ENCODE measurements around the gene PNKP. TPM values are rescaled to one million over a fixed set of nuclear protein-coding genes. Genes with fewer than 3 reads are reported as not detected.

The PNKP gene
- total RNA-seq, 4 donors from 2014 or later, result 14.9 to 43.4 (median 21.1) TPM

- peak within 1 kb of the TSS; percentile 78 to 96 (median 86) for H3K4me3 ChIP-seq
- H3K27me3 ChIP-seq, result no peaks in the 10 kb centered on the region
- TF ChIP-seq CTCF (IDR thresholded peaks at IDR 0.05 in 4 of 5, conservative IDR thresholded peaks at IDR 0.05 in 1 of 5) (peak in 3 of 5 experiments; percentile 35 to 65 (median 54)), POLR2A (IDR thresholded peaks at IDR 0.05) (peak; percentile 90 to 97)
- no peaks in the 10 kb centered on the region for H3K9me3 ChIP-seq
- DNase-seq, result peak; percentile 73 to 83
- peak; percentile 71 to 72 for ATAC-seq
- in situ Hi-C loops (cut with MboI; ENCODE audit: low sequenced_read_pairs in 4 of 4), result loop anchor here in 2 of 4 donors (10.0 kb wide), 1 partner anchor 57 kb away; the partner anchor contains the start of genes AKT1S1 (in 2 of the 2) and TBC1D17 (in 2 of the 2)
- H3K27ac ChIP-seq, result peak within 1 kb of the TSS; percentile 94 to 99 (median 97)
- intact Hi-C loops (cut with DNase I; ENCODE audit: low total_unique reads), result loop anchor here (1.0 to 10.0 kb wide), 3 partner anchors 32 to 823 kb away; partner anchors contain the start of genes AKT1S1, GYS1, RUVBL2 and TBC1D17
- peaks cover 17 to 23% of the 10 kb centered on the region in 2 donors for H3K4me1 ChIP-seq
- peaks cover 0 to 17% of the 10 kb centered on the region in 2 donors for H3K36me3 ChIP-seq
Observed at GRCh38 chr19:49817964-49818648, 49.3 kb downstream of the PNKP start, which contains the start of gene MED25. Gene MED25 (plus strand): TSS chr19:49818289. CDS start chr19:49818342, 53 bp downstream.

- intact Hi-C loops (cut with DNase I; ENCODE audit: low total_unique reads), result loop anchor here (10.0 kb wide), 1 partner anchor 822 kb away; the partner anchor contains the start of genes GYS1 and RUVBL2
- in situ Hi-C loops (cut with MboI; ENCODE audit: low sequenced_read_pairs in 4 of 4), result loop anchor here in 2 of 4 donors (10.0 kb wide), 1 partner anchor 58 kb away; the partner anchor contains the start of genes AKT1S1 (in 2 of the 2) and TBC1D17 (in 2 of the 2)
- peaks cover 21 to 30% of the 10 kb centered on the region in 2 donors for H3K4me1 ChIP-seq
- H3K4me3 ChIP-seq, result peak overlapping the region in 2 of 4 donors; percentile 83 to 90
- H3K9me3 ChIP-seq, result no peaks in the 10 kb centered on the region
- H3K27ac ChIP-seq, result peak overlapping the region; percentile 94 to 99 (median 97)
- TF ChIP-seq POLR2A (IDR thresholded peaks at IDR 0.05) (no peak), CTCF (IDR thresholded peaks at IDR 0.05 in 4 of 5, conservative IDR thresholded peaks at IDR 0.05 in 1 of 5) (no peak)
- DNase-seq (no peak), ATAC-seq (no peak)
- peaks cover 0 to 13% of the 10 kb centered on the region in 2 donors for H3K36me3 ChIP-seq
- H3K27me3 ChIP-seq, result no peaks in the 10 kb centered on the region
Observed at GRCh38 chr19:49816590-49816989, 50.8 kb downstream of the PNKP start.

GRCh38 chr19:49814010-49814409, 53.4 kb downstream of the PNKP start:
- no peaks in the 10 kb centered on the region for H3K27me3 ChIP-seq
- TF ChIP-seq POLR2A (IDR thresholded peaks at IDR 0.05) (no peak), CTCF (IDR thresholded peaks at IDR 0.05 in 4 of 5, conservative IDR thresholded peaks at IDR 0.05 in 1 of 5) (no peak)
- in situ Hi-C loops (cut with MboI; ENCODE audit: low sequenced_read_pairs in 4 of 4) (loop anchor here in 2 of 4 donors (10.0 kb wide), 1 partner anchor 61 kb away; the partner anchor contains the start of genes AKT1S1 (in 2 of the 2) and TBC1D17 (in 2 of the 2)), intact Hi-C loops (cut with DNase I; ENCODE audit: low total_unique reads) (loop anchor here (5.0 to 10.0 kb wide), 2 partner anchors 222 to 819 kb away; partner anchors contain the start of genes GYS1, PRR12 and RUVBL2)
- no peaks in the 10 kb centered on the region for H3K9me3 ChIP-seq
- DNase-seq (no peak), ATAC-seq (no peak)
- H3K4me1 ChIP-seq, result peaks cover 32 to 33% of the 10 kb centered on the region in 2 donors
- peak overlapping the region; percentile 84 to 97 (median 94) for H3K27ac ChIP-seq
- no peaks in the 10 kb centered on the region for H3K36me3 ChIP-seq
- H3K4me3 ChIP-seq, result peak overlapping the region; percentile 58 to 78 (median 65)

- H3K4me1 ChIP-seq, result peaks cover 30% of the 10 kb centered on the region in 2 donors
- in situ Hi-C loops (cut with MboI; ENCODE audit: low sequenced_read_pairs in 4 of 4), result loop anchor here in 2 of 4 donors (10.0 kb wide), 1 partner anchor 62 kb away; the partner anchor contains the start of genes AKT1S1 (in 2 of the 2) and TBC1D17 (in 2 of the 2)
- no peaks in the 10 kb centered on the region for H3K9me3 ChIP-seq
- peak within 1 kb of the TSS; percentile 84 to 97 (median 94) for H3K27ac ChIP-seq
- TF ChIP-seq POLR2A (IDR thresholded peaks at IDR 0.05), result peak in 1 of 2 donors; percentile 9
- TF ChIP-seq CTCF (IDR thresholded peaks at IDR 0.05 in 4 of 5, conservative IDR thresholded peaks at IDR 0.05 in 1 of 5), result peak; percentile 3 to 39 (median 31)
- ATAC-seq (peak; percentile 65 to 69), DNase-seq (peak; percentile 97 to 98)
- H3K4me3 ChIP-seq, result peak within 1 kb of the TSS; percentile 58 to 78 (median 65)
- intact Hi-C loops (cut with DNase I; ENCODE audit: low total_unique reads), result loop anchor here (1.0 to 10.0 kb wide), 4 partner anchors 63 to 818 kb away; partner anchors contain the start of genes ALDH16A1, GYS1, PRR12 and RUVBL2
- H3K36me3 ChIP-seq, result no peaks in the 10 kb centered on the region
- no peaks in the 10 kb centered on the region for H3K27me3 ChIP-seq
Observed at GRCh38 chr19:49812997-49813861, 54.1 kb downstream of the PNKP start, which contains the start of gene FUZ. Gene FUZ (minus strand): TSS chr19:49813292. CDS start chr19:49813106, 186 bp downstream.

Measured in gastrocnemius medialis (tissue), 4 donors.